CD1c-positive myeloid dendritic cell (primary cell): ENCODE data around the gene AIF1L.
A peak's percentile ranks its signal among the peaks of the same experiment; 100 is the strongest.

ENCODE experiments used
- DNase-seq: peaks from one replicate; pipeline ENCODE4 v3.0.0-alpha.2; 2016; ENCODE audit errors: extremely low spot score

The AIF1L gene

GRCh38 chr9:131078427-131079366 is 17.6 kb upstream of the AIF1L start:
- DNase-seq: no peak

- DNase-seq: no peak
Observed at GRCh38 chr9:131080589-131080988, 15.7 kb upstream of the AIF1L start.

- DNase-seq: no peak
Observed at GRCh38 chr9:131081868-131082267, 14.5 kb upstream of the AIF1L start.

- no peak for DNase-seq
Observed at GRCh38 chr9:131082774-131083512, 13.4 kb upstream of the AIF1L start.

GRCh38 chr9:131084661-131085369 is 11.5 kb upstream of the AIF1L start:
- no peak for DNase-seq

- no peak for DNase-seq
Observed at GRCh38 chr9:131085370-131086122, 10.8 kb upstream of the AIF1L start.

- DNase-seq: no peak
Observed at GRCh38 chr9:131087354-131087893, 8.9 kb upstream of the AIF1L start.

- no peak for DNase-seq
Observed at GRCh38 chr9:131090025-131090787, 6.1 kb upstream of the AIF1L start.

GRCh38 chr9:131091352-131091992 is 4.9 kb upstream of the AIF1L start:
- no peak for DNase-seq

- no peak for DNase-seq
Observed at GRCh38 chr9:131092030-131092429, 4.3 kb upstream of the AIF1L start.

- DNase-seq: no peak
Observed at GRCh38 chr9:131092548-131093440, 3.5 kb upstream of the AIF1L start.

GRCh38 chr9:131094015-131094414 is 2.3 kb upstream of the AIF1L start:
- no peak for DNase-seq

- no peak for DNase-seq
Observed at GRCh38 chr9:131094622-131095021, 1.7 kb upstream of the AIF1L start.

GRCh38 chr9:131095666-131096268 is 564 bp upstream of the AIF1L start:
- peak; percentile 2 for DNase-seq

- no peak for DNase-seq
Observed at GRCh38 chr9:131097126-131097947, 1.0 kb downstream of the AIF1L start.

GRCh38 chr9:131097948-131098278 is 1.6 kb downstream of the AIF1L start:
- DNase-seq: no peak

- DNase-seq: no peak
Observed at GRCh38 chr9:131098391-131099101, 2.2 kb downstream of the AIF1L start.
